Gastrocnemius medialis (tissue), 4 donors: Measurements from ENCODE around the gene CCDC169. TPM values are rescaled to one million over a fixed set of nuclear protein-coding genes. Genes with fewer than 3 reads are reported as not detected.

Experiments
- ATAC-seq, 2 donors: fragments of 150-250 bp; one replicate each; pipeline ENCODE4 v1.9.1; 2016
- DNase-seq, 2 donors: peaks; one replicate each; pipeline ENCODE4 v3.0.0-alpha.2; 2019
- H3K27ac ChIP-seq, 4 donors: fragments of 200-600 bp; sonication (generic); 1 replicate in 1 of 4; 2 replicates in 3 of 4; pipeline ENCODE4 v1.5.1; 2016 to 2018; ENCODE audit warnings: mild to moderate bottlenecking in 2 of 4, moderate library complexity in 1 of 4
- H3K27me3 ChIP-seq, 3 donors: fragments of 200-600 bp; sonication (generic) in 2 of 3; 1 replicate in 1 of 3; 2 replicates in 2 of 3; pipeline versions ENCODE4 v1.5.1 to v1.6.0; 2016 to 2019; ENCODE audit warnings: mild to moderate bottlenecking in 1 of 3, moderate library complexity in 1 of 3
- H3K36me3 ChIP-seq, 2 donors: fragments of 200-600 bp; sonication (generic) in 1 of 2; one replicate each; pipeline ENCODE4 v1.5.1; 2017 to 2018
- H3K4me1 ChIP-seq, 2 donors: fragments of 200-600 bp; sonication (generic) in 1 of 2; one replicate each; pipeline ENCODE4 v1.5.1; 2016 to 2017; ENCODE audit warnings: mild to moderate bottlenecking in 2 of 2
- H3K4me3 ChIP-seq, 4 donors: fragments of 200-600 bp; sonication (generic) in 3 of 4; 1 replicate in 1 of 4; 2 replicates in 3 of 4; pipeline ENCODE4 v1.5.1; 2016 to 2019; ENCODE audit warnings: mild to moderate bottlenecking in 2 of 4
- H3K9me3 ChIP-seq, 3 donors: fragments of 200-600 bp; sonication (generic) in 2 of 3; 1 replicate in 1 of 3; 2 replicates in 2 of 3; pipeline ENCODE4 v1.5.1; 2016 to 2019
- CTCF ChIP-seq, 5 experiments: fragments of 450-650 bp in 3 of 5; fragments of 200-600 bp in 2 of 5; sonication (generic) in 2 of 5; IDR thresholded peaks in 4 of 5; conservative IDR thresholded peaks in 1 of 5; 1 replicate in 4 of 5; 2 replicates in 1 of 5; pipeline ENCODE4 v1.5.1; 2016 to 2019; ENCODE audit warnings: antibody characterized with exemption in 5 of 5, mild to moderate bottlenecking in 3 of 5, moderate library complexity in 3 of 5
- POLR2A ChIP-seq, 2 donors: fragments of 450-650 bp; IDR thresholded peaks; one replicate each; pipeline ENCODE4 v1.6.1; 2017; ENCODE audit warnings: antibody characterized with exemption in 2 of 2, mild to moderate bottlenecking in 2 of 2, moderate library complexity in 2 of 2
- in situ Hi-C, 4 donors: fragments of 200-750 bp; cut with MboI; loops; one replicate each; pipeline versions ENCODE4 v1.15.0 to v1.8.0; 2017; ENCODE audit warnings: low sequenced_read_pairs in 4 of 4
- intact Hi-C: fragments of 100-400 bp; cut with DNase I; formaldehyde crosslinking; loops from one replicate; pipeline ENCODE4 v1.15.1; 2023; ENCODE audit warnings: low total_unique reads
- total RNA-seq, 4 donors: library from RNA; depleted of rRNA; stranded (reverse); fragments of >200 nt; gene quantifications; one replicate each; pipeline versions ENCODE4 v1.1.0 to v1.2.3, GENCODE V29; 2016

The CCDC169 gene
- total RNA-seq, 4 donors from 2014 or later: 0.10 to 1.7 TPM; not detected in 2

GRCh38 chr13:36210738-36211137 is 86.9 kb downstream of the CCDC169 start:
- Histone ChIP-seq H3K27ac (no peak overlapping the region), H3K36me3 (no peaks in the 10 kb centered on the region), H3K27me3 (no peaks in the 10 kb centered on the region), H3K9me3 (no peaks in the 10 kb centered on the region), H3K4me1 (no peaks in the 10 kb centered on the region), H3K4me3 (no peak overlapping the region)
- ATAC-seq (no peak), DNase-seq (no peak)
- TF ChIP-seq POLR2A (IDR thresholded peaks at IDR 0.05) (no peak), CTCF (IDR thresholded peaks at IDR 0.05 in 4 of 5, conservative IDR thresholded peaks at IDR 0.05 in 1 of 5) (no peak)
- in situ Hi-C loops (no loop called here), intact Hi-C loops (no loop called here)

- H3K4me1 ChIP-seq: no peaks in the 10 kb centered on the region
- no peak for TF ChIP-seq POLR2A (IDR thresholded peaks at IDR 0.05)
- no peak for TF ChIP-seq CTCF (IDR thresholded peaks at IDR 0.05 in 4 of 5, conservative IDR thresholded peaks at IDR 0.05 in 1 of 5)
- ATAC-seq (no peak), DNase-seq (no peak)
- intact Hi-C loops (no loop called here), in situ Hi-C loops (no loop called here)
- H3K27me3 ChIP-seq: no peaks in the 10 kb centered on the region
- H3K27ac ChIP-seq: no peak overlapping the region
- H3K36me3 ChIP-seq: no peaks in the 10 kb centered on the region
- H3K9me3 ChIP-seq: no peaks in the 10 kb centered on the region
- H3K4me3 ChIP-seq: no peak overlapping the region
Observed at GRCh38 chr13:36207672-36208071, 89.9 kb downstream of the CCDC169 start.

- in situ Hi-C loops: no loop called here
- intact Hi-C loops: no loop called here
- TF ChIP-seq POLR2A (IDR thresholded peaks at IDR 0.05): no peak
- no peak for TF ChIP-seq CTCF (IDR thresholded peaks at IDR 0.05 in 4 of 5, conservative IDR thresholded peaks at IDR 0.05 in 1 of 5)
Observed at GRCh38 chr13:36193151-36193855, 104.3 kb downstream of the CCDC169 start.

GRCh38 chr13:36192166-36192565 is 105.4 kb downstream of the CCDC169 start:
- DNase-seq (peak in 1 of 2 donors; percentile 14), ATAC-seq (peak in 1 of 2 donors; percentile 30)
- no peak overlapping the region for H3K4me3 ChIP-seq
- in situ Hi-C loops: no loop called here
- no peaks in the 10 kb centered on the region for H3K36me3 ChIP-seq
- no peak for TF ChIP-seq POLR2A (IDR thresholded peaks at IDR 0.05)
- TF ChIP-seq CTCF (IDR thresholded peaks at IDR 0.05 in 4 of 5, conservative IDR thresholded peaks at IDR 0.05 in 1 of 5): no peak
- intact Hi-C loops: no loop called here
- peaks cover 0 to 6% of the 10 kb centered on the region in 2 donors for H3K4me1 ChIP-seq
- H3K27ac ChIP-seq: no peak overlapping the region
- no peaks in the 10 kb centered on the region for H3K9me3 ChIP-seq
- H3K27me3 ChIP-seq: no peaks in the 10 kb centered on the region

More at GRCh38 chr13:36193151-36193855, 104.3 kb downstream of the CCDC169 start:
- H3K9me3 ChIP-seq: no peaks in the 10 kb centered on the region
- DNase-seq: no peak
- no peaks in the 10 kb centered on the region for H3K27me3 ChIP-seq
- no peak overlapping the region for H3K4me3 ChIP-seq
- H3K36me3 ChIP-seq: no peaks in the 10 kb centered on the region
- peaks cover 0 to 6% of the 10 kb centered on the region in 2 donors for H3K4me1 ChIP-seq
- ATAC-seq: no peak
- no peak overlapping the region for H3K27ac ChIP-seq
